Kidney (tissue), 14 donors: ENCODE data around the gene PIK3R1. TPM values are rescaled to one million over a fixed set of nuclear protein-coding genes. Genes with fewer than 3 reads are reported as not detected.
"Not testable (repeated sequence)": the region's sequence is repeated elsewhere in the genome, so short reads cannot be mapped to it uniquely, and the experiment has no call there.

ENCODE experiments used
- DNase-seq, 5 donors: peaks; one replicate each; pipeline ENCODE4 v3.0.0-alpha.2; 2013 to 2020
- FAIRE-seq: peaks from 2 replicates; lab custom pipeline; 2012; peaks lifted over from hg19 to GRCh38; lab: Jason Lieb, UNC
- H3K27ac ChIP-seq, 2 donors: one replicate each; pipeline ENCODE4 v1.7.0; 2013; ENCODE audit warnings: low read depth in 2 of 2, low read length in 2 of 2, inconsistent platforms in 1 of 2
- H3K27me3 ChIP-seq: one replicate; pipeline ENCODE4 v1.7.1; 2013; ENCODE audit warnings: low read length, inconsistent platforms; ENCODE audit not compliant: control insufficient read depth, insufficient read depth
- H3K36me3 ChIP-seq, 3 donors: one replicate each; pipeline versions ENCODE4 v1.7.0 to v1.7.1; 2013; ENCODE audit warnings: low read length in 3 of 3, control low read depth in 1 of 3, inconsistent platforms in 1 of 3; ENCODE audit not compliant: insufficient read depth in 3 of 3, control insufficient read depth in 2 of 3
- H3K4me1 ChIP-seq, 3 donors: one replicate each; pipeline versions ENCODE4 v1.7.0 to v1.7.1; 2013; ENCODE audit warnings: low read length in 3 of 3, inconsistent platforms in 1 of 3, low read depth in 1 of 3; ENCODE audit not compliant: control insufficient read depth in 2 of 3, insufficient read depth in 2 of 3
- H3K4me3 ChIP-seq, 3 donors: one replicate each; pipeline versions ENCODE4 v1.7.0 to v1.8.1; 2013; ENCODE audit warnings: low read length in 3 of 3, control low read depth in 1 of 3, inconsistent platforms in 1 of 3
- H3K9ac ChIP-seq, 3 donors: one replicate each; pipeline versions ENCODE4 v1.7.0 to v1.7.1; 2013; ENCODE audit warnings: low read length in 3 of 3, control low read depth in 1 of 3, inconsistent platforms in 1 of 3
- H3K9me3 ChIP-seq, 3 donors: one replicate each; pipeline versions ENCODE4 v1.7.0 to v1.7.1; 2013; ENCODE audit warnings: low read length in 3 of 3, control low read depth in 1 of 3, inconsistent platforms in 1 of 3; ENCODE audit not compliant: control insufficient read depth in 2 of 3, insufficient read depth in 1 of 3
- intact Hi-C: fragments of 100-400 bp; cut with DNase I; formaldehyde crosslinking; loops from one replicate; pipeline ENCODE4 v1.11.1; 2022
- polyA plus RNA-seq: library from polyadenylated mRNA; stranded (reverse); fragments of 350-450 nt; fragmentation: Illumina TruSeq; extraction: RNeasy Lipid Tissue Mini Kit (QIAGEN cat#74804); gene quantifications from one replicate; pipeline ENCODE4 v1.2.3, GENCODE V29; 2014; ENCODE audit warnings: low read depth, low replicate concordance; ENCODE audit not compliant: insufficient read depth
- total RNA-seq: library from RNA; stranded (reverse); fragmentation: NEBNext Ultra II Directional; extraction: Animal tissue kit (Norgen Biotek cat#: 25700); gene quantifications from one replicate; pipeline ENCODE4 v1.2.1, GENCODE V29; 2021
- TF ChIP-seq, protein P1 (sequence below): IDR thresholded peaks from 3 replicates; pipeline ENCODE4 v1.5.1; 2012; ENCODE audit warnings: mild to moderate bottlenecking, moderate library complexity, borderline replicate concordance; ENCODE audit not compliant: insufficient read depth; ENCODE audit errors: extremely low read depth
- donor health status: control.
- donor health status: control.
- donor health status: control.
- donor health status: control.
- donor health status: control.
- donor health status: DM: yes; HTN: yes; CAD: no.
- donor health status: Normal renal cell carcinoma (clear cell type).

The PIK3R1 gene
- total and polyA plus RNA-seq, 2 donors from 2014 or later: 26.6 to 138 TPM

DNA sequence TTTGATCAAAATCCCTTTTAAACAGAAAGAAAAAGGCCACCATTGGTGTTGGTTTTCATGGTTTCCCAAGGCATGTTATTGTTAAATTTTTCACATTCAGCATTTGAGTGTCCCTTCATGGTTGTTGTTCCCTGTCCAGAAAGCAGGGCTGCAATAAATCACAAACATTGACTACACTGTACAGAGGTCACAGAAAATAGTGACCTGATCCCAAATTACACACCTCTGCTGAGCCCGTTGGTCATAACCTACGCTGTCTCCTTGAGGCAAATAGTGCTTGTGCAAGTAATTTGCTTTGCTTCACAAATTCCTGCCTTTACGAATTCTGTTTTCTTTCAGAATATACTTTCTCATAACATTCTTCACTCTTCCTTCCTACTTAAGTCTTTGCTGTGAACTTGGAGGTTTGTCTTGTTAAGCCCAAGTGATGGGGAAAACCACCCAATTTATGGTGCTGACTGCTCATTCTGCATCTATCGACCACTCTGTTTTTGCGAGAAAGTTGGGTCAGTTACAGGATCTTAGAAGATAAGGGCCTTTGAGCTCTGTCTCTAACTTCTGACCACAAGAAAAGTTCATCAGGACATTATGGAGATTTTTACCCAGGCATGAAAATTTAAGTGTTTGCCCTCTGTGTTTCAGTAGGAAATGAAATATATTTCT, 16.0 kb downstream of the PIK3R1 start:
- Histone ChIP-seq H3K27me3 (no peaks in the 10 kb centered on the region), H3K27ac (no peak overlapping the region), H3K9me3 (no peaks in the 10 kb centered on the region), H3K4me3 (no peak overlapping the region), H3K4me1 (peaks cover 0 to 16% (median 14%) of the 10 kb centered on the region in 3 donors), H3K9ac (no peak overlapping the region), H3K36me3 (peaks cover 0 to 10% (median 5%) of the 10 kb centered on the region in 3 donors)
- intact Hi-C loops: no loop called here
- TF ChIP-seq, protein P1, sequence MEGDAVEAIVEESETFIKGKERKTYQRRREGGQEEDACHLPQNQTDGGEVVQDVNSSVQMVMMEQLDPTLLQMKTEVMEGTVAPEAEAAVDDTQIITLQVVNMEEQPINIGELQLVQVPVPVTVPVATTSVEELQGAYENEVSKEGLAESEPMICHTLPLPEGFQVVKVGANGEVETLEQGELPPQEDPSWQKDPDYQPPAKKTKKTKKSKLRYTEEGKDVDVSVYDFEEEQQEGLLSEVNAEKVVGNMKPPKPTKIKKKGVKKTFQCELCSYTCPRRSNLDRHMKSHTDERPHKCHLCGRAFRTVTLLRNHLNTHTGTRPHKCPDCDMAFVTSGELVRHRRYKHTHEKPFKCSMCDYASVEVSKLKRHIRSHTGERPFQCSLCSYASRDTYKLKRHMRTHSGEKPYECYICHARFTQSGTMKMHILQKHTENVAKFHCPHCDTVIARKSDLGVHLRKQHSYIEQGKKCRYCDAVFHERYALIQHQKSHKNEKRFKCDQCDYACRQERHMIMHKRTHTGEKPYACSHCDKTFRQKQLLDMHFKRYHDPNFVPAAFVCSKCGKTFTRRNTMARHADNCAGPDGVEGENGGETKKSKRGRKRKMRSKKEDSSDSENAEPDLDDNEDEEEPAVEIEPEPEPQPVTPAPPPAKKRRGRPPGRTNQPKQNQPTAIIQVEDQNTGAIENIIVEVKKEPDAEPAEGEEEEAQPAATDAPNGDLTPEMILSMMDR: no peak
- no peak for FAIRE-seq
- DNase-seq: no peak

DNA sequence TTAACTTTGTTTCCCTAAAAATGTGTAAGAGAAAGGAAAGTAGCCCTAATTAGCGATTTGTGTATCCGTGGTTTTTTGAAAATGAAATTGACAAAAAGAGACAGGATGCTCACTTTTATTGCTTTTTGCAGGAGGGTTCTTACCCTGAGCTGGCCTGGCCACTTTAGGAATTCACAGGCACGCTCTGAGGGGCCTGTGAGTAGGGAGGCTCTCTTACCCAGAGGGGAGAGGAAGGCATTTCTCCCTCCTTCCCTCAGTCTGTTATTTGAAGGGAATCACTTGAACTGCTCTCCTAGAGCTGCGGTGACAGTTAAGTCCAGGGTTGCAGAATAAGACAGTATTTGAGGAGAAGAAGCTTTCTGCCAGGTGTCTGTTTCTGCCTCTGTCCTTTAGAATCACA, 16.7 kb downstream of the PIK3R1 start:
- TF ChIP-seq, protein P1: no peak
- H3K9me3 ChIP-seq: no peaks in the 10 kb centered on the region
- DNase-seq (peak in 1 of 5 donors; percentile 41), FAIRE-seq (no peak)
- peaks cover 0 to 16% (median 14%) of the 10 kb centered on the region in 3 donors for H3K4me1 ChIP-seq
- H3K36me3 ChIP-seq: peaks cover 0 to 5% (median 5%) of the 10 kb centered on the region in 3 donors
- H3K27ac ChIP-seq: no peak overlapping the region
- H3K4me3 ChIP-seq: no peak overlapping the region
- no peak overlapping the region for H3K9ac ChIP-seq
- H3K27me3 ChIP-seq: no peaks in the 10 kb centered on the region
- intact Hi-C loops: no loop called here

DNA sequence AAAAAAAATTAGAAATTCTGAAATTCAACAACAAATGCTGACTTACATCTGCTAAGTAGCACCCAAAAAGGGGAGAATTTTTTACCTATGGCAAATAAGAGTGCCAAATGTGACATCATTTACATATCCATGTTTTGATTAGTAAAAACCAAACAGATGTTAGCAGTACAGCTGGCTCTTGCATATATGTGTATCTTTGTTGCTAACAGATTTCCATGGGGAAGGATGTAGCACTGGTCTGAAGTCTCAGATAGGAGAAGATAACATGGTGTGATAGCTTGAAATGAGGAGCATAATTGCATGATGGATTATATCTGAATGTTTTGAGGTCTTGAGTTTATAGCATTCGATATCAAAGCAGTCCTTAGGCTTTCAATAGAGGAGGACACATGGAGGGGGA, 17.5 kb downstream of the PIK3R1 start:
- FAIRE-seq (no peak), DNase-seq (no peak)
- H3K27ac ChIP-seq: no peak overlapping the region
- peaks cover 0 to 16% (median 8%) of the 10 kb centered on the region in 3 donors for H3K4me1 ChIP-seq
- no peak overlapping the region for H3K9ac ChIP-seq
- intact Hi-C loops: no loop called here
- TF ChIP-seq, protein P1: no peak
- no peaks in the 10 kb centered on the region for H3K9me3 ChIP-seq
- H3K36me3 ChIP-seq: peaks cover 0 to 2% (median 0%) of the 10 kb centered on the region in 3 donors
- no peaks in the 10 kb centered on the region for H3K27me3 ChIP-seq
- no peak overlapping the region for H3K4me3 ChIP-seq

DNA sequence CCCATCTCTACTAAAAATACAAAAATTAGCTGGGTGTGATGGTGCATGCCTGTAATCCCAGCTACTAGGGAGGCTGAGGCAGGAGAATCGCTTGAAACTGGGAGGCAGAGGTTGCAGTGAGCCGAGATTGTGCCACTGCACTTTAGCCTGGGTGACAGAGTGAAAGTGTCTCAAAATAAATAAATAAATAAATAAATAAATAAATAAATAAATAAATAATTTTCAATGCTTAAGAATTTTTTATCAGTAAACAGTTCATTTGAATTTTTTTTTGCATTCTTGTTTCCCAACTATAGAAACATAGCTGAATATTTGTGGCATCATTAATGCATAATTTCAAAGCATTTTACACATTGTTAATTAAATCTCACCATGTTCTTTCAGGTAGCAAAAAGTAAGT, 19.7 kb downstream of the PIK3R1 start:
- H3K4me1 ChIP-seq: peaks cover 3 to 16% (median 11%) of the 10 kb centered on the region in 3 donors

More for the DNA sequence above, 19.7 kb downstream of the PIK3R1 start:
- intact Hi-C loops, H3K27me3 ChIP-seq, H3K9ac ChIP-seq, H3K9me3 ChIP-seq, H3K27ac ChIP-seq, H3K4me3 ChIP-seq, FAIRE-seq, H3K36me3 ChIP-seq, DNase-seq: not testable (repeated sequence)
